Nucleus accumbens (tissue), 56 donors: ENCODE measurements around the gene SECISBP2.
A peak's percentile ranks its signal among the peaks of the same experiment; 100 is the strongest.
"Not testable (repeated sequence)": the region's sequence is repeated elsewhere in the genome, so short reads cannot be mapped to it uniquely, and the experiment has no call there.

Source experiments
- DNase-seq, 56 donors: peaks; one replicate each; lab custom pipeline; 2025; lab: John Stamatoyannopoulos, UW

SECISBP2 gene

DNA sequence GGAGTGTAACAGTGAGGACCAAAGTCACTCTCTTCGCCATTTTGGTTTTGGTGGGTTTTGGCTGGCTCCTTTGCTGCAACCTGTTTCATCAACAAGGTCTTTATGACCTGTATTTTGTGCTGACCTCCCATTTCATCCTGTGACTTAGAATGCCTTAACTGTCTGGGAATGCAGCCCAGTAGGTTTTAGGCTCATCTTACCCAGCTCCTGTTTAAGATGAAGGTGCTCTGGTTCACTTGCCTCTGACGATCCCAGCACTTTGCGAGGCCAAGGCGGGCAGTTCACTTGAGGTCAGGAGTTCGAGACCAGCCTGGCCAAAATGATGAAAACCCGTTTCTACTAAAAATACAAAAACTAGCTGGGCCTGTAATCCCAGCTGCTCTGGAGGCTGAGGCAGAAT, 9.1 kb upstream of the SECISBP2 start:
- no peak for DNase-seq

DNA sequence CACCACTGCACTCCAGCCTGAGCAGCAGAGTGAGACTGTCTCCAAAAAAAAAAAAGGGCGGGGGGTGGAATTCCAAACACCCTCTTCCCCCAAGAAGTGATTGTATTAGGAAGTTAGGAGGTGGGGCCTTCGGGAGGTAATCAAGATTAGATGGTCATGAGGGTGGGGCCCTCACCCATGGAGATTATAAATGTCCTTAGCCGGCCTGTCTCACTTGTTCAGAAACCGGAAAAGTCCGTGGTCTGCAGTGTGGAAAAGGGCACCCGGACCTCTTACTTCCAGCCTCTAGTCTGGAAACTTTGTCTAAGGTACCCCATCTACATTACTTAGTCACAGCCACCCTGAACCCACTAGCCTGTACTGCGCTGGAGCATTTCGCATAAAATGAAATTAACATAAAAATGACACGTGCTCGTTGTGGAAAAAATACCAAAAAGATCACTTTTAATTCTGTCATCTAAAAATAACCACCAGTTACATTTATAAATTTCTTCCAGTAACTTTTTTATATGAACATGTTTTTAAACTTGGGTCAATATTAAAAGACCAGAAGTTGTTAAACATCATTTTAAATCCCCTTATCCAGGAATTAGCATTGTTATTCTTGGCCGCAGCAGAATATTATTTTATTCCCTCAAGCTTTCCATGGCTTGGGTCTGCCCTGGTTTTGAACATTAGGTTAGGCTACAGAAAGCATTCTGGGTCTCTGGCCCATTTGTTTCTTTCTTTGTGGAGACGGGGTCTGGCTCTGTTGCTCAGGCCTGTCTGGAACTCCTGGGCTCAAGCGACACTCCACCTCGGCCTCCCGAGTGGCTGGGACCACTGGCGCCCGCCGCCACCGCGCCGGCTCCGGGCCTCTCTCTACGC, 8.5 kb upstream of the SECISBP2 start:
- peak in 2 of 56 donors; percentile 48 to 57 for DNase-seq

DNA sequence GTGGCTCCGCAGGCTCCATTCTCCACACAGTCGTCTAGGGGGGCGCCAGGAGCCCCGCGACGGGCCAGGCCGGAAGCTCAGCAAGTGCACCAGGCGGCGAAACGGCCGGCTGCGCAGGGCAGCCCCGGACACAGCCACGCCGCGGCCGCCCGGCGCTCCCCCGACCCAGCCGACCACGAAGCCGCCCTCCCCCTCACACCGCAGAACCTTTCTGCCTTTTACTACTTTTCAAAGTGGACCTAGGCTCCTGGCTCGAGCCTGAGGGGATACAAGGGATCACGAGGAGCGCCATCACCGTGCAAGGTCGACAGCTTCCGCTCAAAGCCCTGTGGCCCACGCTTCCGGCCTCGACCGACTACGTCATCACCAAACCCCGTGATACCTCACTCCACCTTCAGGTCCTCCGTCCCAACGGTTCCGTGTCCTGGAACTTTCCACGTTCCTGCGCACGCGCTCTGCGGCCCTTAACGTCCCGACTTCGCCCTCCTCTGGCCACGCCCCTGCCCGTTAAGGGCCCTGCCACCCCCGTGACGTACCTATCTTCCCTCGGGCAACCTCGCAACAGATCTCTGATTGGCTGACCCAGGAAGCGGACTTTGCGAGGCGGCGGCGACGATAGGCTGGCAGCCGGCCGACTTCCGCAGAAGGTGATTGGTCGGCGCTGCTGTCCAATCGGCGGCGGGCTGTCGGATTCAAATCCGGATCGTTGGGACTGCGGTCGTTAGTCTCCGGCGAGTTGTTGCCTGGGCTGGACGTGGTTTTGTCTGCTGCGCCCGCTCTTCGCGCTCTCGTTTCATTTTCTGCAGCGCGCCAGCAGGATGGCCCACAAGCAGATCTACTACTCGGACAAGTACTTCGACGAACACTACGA, 7.6 kb upstream of the SECISBP2 start, which contains the start of gene CKS2:
CKS2 (plus strand) TSS at position 721 of the 871 bp plus-strand sequence; CDS start at position 819, 98 bp downstream.
- DNase-seq = peak; percentile 94 to 100 (median 99)

DNA sequence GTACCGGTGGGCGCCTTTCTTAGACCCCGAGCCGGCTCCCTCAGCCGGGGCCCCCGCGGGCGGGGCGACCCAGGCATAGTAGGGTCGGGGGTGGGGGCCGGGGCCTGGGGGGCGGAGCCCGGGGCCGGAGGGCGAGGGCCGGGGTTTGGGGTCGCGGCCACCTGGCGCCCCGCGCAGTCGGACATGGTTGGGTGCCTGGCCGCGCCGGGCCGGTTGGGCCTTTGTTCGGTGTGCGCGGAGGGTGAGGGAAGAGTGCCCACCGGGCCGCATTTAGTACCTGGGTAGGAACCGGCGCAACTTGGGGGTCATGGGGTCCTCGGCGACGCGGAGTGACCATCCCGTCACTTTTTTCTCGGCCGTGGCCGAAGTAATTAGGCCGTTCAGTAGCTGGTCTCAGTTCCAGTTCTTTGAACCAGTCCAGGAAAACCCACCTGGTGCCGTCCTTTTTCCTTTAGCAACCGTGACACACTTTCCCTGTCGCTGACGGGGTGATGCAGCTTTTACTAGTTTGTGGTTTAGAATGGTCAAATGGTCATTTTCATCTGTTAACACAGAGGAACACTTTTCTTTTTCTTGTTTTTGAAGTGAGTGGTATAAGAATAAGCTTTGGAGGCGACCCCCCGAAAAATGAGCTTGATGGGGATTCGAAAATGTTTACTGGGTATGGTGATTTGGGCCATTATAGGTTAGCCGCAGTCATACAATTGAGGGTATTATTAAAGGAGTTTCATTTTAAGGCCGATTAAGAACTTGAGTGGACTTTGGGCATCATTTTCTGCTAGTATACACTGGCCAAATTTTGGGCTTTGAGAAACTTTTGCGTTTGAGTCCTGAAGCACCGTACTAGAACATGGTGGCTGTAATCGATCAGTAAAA, 6.7 kb upstream of the SECISBP2 start:
- DNase-seq = peak in 1 of 56 donors; percentile 51

DNA sequence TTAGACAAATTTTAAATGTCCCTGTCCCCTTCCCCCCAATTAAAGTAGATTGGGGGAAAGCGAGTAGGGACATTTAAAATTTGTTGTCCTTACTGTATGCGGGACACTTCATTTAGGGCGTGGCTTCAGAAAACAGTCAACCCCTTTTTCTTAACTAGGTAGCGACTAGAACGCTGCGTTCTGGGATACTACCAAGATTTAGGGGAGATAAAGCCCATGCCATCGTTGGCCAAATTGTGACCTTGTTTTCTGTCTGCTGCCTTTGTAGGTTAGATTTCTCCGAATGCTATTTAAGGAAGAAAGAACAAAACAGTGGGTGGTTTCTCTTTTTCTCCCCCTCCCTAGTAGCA, 6.1 kb upstream of the SECISBP2 start:
- no peak for DNase-seq

DNA sequence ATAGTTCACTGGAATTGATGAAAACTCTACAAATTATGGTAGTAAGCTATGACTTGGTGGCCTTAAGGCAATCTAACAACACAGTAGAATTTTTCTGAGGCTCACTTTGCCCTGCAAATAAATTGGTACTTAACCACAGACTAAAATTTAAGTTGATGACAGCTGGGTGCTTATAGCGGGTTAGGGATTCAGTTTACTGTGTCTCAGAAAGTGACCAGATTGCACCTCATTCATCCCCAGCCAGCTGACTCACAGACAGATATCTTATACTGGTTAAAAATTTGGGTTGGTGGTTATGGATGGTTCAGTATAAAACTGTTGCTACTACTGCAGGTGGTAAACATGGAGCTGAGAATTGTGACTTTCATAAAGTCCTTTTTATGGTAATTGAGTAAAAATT, 4.5 kb upstream of the SECISBP2 start:
- DNase-seq = no peak

DNA sequence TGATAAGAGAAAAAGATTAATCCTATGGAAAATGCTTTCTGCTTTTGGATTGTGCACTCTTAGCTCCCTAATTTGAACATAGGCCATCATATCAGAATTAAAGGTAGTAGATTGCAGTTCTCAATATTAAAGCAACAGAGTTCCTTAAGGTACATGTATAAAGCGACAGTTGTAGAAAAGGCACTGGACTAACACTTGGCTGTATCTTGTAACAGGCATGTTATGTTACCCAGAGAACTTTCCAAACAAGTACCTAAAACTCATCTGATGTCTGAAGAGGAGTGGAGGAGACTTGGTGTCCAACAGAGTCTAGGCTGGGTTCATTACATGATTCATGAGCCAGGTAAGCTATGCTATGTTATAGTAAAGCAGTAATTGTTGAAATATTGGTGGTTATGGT, 3.3 kb upstream of the SECISBP2 start:
- no peak for DNase-seq

DNA sequence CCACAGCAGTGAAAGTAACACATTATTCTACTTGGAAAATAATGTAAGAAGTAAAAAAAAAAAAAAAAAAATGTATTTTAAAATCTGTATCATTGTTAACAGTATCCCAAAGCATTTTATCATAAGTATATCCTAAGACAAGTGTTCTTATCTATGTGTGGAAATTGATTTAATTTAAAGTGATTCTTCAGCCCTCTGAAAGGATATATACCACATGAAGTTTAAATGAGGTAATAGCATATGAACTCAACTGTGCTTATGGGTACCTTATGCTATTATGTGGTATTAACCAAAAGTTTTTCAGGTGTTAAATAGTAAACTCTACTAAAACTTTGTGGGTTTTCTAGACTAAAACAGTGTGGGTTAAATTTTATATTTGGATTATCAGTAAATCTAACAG, 2.8 kb upstream of the SECISBP2 start:
- no peak for DNase-seq

DNA sequence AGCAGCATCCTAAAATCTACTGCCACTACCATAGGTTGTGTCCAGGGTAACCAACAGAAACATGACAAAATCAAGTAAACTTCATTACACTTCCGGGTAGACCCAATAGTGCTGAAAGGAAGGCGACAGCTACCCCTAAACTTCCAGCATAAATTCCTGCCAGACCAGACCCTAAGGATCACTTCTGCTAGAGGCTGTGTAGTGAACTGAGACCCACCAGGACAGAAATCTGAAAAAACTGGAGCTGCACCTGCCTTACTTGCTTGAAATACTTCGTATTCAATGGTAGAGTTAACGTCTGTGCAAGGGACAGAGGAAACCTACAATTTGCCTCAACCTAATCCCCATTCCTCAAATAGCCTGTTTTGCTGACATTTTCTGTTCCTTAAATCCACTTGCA, 1.0 kb upstream of the SECISBP2 start:
- DNase-seq = no peak

DNA sequence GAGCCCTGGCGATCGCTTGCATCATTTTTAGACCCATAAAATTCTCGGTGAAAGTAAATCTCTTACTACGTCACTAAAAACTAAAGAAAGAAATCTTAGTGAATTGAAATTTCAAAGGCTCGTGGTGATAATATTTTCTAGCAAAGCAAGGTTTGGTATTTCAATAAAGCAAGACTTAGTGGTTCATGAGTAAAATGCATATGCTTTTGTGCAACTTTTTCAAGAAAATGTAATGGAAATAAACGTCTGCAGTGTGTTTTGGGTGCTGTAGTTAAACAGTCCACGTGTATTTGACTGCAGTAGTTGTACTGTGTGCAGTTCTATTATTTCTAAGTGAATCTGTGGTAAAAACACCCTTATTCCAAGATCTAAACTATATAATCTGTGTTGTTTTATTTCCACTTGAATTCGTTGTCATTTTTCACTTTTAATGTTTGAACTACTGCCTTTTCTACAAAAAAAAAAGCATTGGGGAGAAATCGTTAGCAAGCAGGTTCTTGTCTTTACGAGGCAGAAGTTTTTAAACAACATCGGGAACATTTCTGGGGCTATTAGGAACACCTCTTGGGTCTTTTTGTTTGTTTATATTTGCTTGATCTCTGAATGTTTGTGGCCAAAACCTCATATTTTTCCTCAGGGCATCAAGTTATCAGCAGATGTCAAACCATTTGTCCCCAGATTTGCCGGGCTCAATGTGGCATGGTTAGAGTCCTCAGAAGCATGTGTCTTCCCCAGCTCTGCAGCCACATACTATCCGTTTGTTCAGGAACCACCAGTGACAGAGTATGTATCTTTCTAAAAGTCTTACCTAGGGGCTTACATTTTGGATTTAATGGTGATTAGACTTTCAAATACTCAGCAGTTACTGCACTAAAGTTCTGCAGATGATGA, 960 bp downstream of the SECISBP2 start:
- DNase-seq = no peak

DNA sequence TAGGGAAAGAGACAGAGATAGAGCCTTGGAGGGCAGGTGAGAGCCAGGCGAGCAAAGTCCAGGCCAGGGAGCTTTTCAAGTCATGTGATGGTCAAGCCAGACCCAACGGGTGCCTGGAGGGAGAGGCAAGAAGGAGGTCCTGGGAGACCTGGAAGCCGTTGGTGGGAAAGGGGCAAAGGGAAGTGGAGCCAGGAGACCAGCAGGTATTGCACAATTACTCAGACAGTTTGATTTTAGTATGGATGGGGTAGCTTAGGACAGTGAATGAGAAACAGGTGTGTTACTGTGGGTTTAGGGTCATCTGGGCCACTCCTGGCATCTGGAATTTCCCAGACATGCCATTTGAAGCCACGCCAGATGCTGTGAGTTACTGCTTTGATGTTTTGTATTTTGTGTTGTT, 5.1 kb downstream of the SECISBP2 start:
- no peak for DNase-seq

DNA sequence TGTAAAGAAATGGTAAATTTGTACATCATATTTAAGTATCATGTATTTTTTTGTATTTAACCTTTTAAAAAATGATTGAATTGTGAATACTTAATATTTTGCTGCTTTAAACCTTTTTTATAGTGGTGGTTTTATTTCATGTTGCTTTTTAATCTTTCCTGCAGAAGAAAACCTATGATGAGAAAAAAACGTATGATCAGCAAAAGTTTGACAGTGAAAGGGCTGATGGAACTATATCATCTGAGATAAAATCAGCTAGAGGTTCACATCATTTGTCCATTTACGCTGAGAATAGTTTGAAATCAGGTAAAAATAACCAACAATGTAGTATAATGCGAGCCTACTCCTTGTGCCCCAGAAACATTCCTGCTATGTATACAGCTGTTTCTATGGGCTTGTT, 7.4 kb downstream of the SECISBP2 start:
- DNase-seq = no peak

DNA sequence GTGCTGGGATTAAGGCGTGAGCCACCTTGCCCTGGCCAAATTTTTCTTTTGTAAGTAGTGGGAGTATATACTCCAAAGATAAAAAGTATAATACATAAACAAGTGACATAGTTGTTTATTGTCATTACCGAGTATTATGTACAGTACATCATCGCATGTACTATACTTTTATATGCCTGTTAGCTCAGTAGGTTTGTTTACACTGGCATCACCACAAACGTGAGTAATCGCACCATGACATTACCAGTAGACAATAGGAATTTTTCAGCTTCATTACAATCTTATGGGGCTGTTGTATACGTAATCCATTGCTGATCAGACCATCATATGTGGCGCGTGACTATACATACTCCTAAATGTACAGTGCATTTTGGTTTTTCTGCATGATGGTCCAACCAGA, 9.8 kb downstream of the SECISBP2 start:
- DNase-seq = no peak

DNA sequence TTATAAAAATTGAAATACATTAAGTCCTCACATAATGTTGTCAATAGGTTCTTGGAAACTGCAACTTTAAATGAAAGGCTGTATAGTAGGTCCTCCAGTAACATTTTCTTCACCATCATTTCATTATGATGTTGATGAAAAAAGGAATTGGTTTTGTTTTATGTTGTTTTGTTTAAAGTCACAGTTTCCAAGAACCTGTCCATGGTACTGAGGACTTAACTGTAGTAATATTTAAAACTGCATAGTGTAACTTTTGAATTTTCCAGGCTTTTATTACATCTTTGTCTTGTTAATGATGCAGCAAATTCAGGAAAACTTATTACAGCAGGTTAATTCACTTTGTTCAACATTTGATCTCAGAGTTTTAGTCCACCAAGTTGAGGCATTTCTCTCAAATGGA, 11.6 kb downstream of the SECISBP2 start:
- DNase-seq = no peak

DNA sequence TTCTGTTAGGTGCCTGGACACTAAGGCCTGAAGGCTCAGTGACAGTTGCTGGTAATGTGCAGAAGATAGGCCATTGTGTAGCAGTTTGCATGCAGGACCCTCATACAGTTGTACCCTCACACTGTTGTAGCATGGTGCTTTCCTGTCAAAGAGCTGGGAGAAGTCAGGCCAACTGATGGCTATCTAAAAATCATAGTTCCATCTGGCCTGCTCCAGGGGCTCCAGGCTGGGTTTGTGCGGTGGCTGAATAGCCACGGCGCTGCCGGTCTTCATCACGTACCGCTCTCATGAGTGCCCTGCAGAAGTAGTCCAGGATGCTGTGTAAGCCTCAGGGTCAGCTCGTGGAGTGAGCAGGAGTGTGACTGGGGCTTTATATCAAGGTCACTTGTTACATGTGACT, 12.2 kb downstream of the SECISBP2 start:
- DNase-seq = no peak

DNA sequence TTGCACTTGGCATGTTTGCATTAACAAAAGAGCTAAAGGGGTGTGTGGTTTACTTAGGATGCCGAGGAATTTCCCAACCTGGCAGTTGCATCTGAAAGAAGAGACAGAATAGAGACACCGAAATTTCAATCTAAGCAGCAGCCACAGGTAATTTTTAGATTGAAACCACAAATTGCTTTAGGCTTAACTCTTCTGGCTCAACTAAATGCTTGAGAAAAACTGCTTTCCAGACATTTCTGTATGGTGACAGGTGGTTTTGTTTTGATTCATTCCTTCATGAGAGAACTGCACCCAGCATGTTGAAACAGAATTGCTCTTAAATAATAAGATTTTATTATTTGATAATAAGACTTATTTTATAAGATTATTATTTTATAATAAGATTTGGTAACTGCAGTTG, 21.5 kb downstream of the SECISBP2 start:
- no peak for DNase-seq

DNA sequence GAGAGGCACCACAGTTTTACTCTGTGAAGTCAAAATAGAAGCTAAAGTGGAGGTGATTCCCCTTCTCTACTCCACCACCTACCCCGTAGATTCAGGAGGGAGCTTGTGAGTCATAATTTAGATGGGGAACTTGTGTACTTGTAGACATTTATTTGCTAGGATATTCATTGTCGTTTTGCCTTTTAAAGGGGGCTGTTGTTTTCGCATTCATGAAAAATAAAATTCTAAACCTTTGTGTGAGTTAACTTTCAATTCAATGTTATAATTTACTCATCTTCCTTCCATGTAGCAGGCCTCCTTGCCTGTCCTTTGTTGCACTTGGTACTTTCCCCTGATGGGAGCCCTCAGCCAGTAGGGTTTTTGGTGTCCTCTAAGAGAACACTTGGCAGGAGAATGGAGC, 22.0 kb downstream of the SECISBP2 start:
- DNase-seq = no peak

DNA sequence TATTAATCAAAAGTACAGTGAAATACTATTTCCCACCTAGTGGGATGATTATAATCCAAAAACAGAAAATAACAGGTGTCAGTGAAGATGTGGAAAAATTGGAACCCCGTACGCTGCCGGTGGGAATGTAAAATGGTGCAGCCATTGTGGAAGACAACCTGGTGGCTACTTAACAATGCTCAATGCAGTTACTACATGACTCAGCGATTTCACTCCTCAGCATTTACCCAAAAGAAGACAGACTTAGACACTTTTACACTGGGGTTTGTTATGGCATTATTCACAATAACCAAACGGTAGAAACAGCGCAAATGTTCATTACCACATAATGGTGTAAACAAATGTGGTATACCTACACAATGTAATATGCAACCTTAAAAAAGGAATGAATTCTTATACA, 23.9 kb downstream of the SECISBP2 start:
- no peak for DNase-seq

DNA sequence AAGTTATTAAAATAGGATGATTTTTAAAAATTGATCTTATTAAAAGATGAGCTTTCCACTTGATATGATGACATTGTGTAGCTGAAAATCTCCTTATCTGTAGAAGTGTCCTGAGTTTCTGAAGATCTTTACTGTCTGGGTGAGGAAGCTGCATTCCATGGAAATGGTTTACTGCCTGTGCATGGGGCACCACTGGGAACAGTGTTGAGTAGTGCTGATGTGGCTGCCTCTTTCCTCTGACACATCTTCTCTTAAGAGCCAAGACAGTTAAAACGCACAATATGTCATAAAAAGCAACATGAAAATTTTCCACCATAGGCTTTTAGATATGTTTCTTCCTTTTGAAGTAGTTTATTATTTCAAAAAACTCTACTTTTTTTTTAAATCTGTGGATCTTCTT, 24.6 kb downstream of the SECISBP2 start:
- no peak for DNase-seq

DNA sequence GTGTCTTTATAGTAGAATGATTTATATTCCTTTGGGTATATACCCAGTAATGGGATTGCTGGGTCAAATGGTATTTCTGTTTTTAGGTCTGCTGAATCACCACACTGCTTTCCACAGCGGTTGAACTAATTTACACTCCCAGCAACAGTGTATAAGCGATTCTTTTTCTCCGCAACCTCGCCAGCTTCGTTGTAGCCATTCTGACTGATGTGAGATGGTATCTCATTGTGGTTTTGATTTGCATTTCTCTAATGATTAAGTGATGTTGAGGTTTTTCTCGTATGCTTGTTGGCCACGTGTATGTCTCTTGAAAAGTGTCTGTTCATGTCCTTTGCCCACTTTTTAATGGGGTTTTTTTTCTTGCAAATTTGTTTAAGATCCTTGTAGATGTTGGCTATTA, 25.5 kb downstream of the SECISBP2 start:
- DNase-seq = not testable (repeated sequence)
